Measurements from ENCODE around the gene TSEN2. TPM values are rescaled to one million over a fixed set of nuclear protein-coding genes. Genes with fewer than 3 reads are reported as not detected.

The TSEN2 gene
- total RNA-seq, 3 donors from 2014 or later (not counting 1 experiment from before 2014, with no cell fraction given) = 4.1 to 11.4 (median 5.7) TPM

DNA sequence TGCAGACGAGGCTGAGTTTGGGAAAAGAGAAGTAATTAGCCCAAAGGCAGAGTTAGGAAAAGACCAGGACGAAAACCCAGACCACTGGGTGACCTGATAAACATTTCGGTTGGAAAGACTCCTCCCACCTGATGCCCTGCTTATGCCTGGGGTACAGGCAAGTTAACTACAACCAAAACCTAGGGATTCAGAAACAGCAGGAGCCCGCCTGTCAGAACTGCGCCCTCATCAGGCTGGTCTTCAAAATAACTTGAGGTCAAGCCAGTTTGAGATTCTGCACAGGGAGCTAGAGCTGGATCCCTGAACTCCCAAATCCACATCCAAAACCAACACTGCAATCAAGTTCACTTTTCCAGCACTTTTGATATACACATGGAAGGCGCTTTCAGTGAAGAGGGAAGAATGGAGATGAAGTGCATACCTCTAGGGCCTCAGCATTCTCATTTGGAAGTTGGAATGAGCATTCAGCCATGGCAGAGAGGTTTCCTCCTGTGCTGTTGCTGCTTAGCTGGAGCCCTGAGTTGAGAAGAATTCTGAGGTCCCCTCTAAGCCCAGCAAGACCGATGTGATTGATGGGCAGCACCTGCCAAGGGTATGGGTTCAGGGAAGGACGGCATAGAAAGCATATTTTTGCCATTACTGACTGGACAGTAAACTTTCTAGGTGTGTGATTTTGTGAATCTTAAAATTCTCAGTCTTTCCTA, 11.6 kb downstream of the TSEN2 start:
- Histone ChIP-seq H3K4me1 (ENCODE audit: control insufficient read depth, insufficient read depth, low read length) (no peaks in the 10 kb centered on the region), H3K27ac (ENCODE audit: low read length) (no peak overlapping the region), H3K36me3 (ENCODE audit: control insufficient read depth, insufficient read depth, low read length) (peaks cover 27% of the 10 kb centered on the region), H3K9me3 (ENCODE audit: control insufficient read depth, insufficient read depth, low read length) (no peaks in the 10 kb centered on the region), H3K27me3 (ENCODE audit: control insufficient read depth, insufficient read depth, low read length) (no peaks in the 10 kb centered on the region), H3K4me3 (ENCODE audit: low read length) (no peak overlapping the region)
- ATAC-seq = no peak
- Mint-ChIP-seq H3K27me3 (ENCODE audit: low read depth in 2 of 2) (no peaks in the 10 kb centered on the region), H3K36me3 (no peaks in the 10 kb centered on the region), H3K4me3 (no peak overlapping the region), H3K4me1 (no peaks in the 10 kb centered on the region), H3K27ac (no peak overlapping the region), H3K9me3 (no peaks in the 10 kb centered on the region)
- no peak for DNase-seq
- over 99% methylated on average over 8 of the region's 8 CpGs for WGBS (ENCODE audit: insufficient coverage)
- TF ChIP-seq, protein P1, sequence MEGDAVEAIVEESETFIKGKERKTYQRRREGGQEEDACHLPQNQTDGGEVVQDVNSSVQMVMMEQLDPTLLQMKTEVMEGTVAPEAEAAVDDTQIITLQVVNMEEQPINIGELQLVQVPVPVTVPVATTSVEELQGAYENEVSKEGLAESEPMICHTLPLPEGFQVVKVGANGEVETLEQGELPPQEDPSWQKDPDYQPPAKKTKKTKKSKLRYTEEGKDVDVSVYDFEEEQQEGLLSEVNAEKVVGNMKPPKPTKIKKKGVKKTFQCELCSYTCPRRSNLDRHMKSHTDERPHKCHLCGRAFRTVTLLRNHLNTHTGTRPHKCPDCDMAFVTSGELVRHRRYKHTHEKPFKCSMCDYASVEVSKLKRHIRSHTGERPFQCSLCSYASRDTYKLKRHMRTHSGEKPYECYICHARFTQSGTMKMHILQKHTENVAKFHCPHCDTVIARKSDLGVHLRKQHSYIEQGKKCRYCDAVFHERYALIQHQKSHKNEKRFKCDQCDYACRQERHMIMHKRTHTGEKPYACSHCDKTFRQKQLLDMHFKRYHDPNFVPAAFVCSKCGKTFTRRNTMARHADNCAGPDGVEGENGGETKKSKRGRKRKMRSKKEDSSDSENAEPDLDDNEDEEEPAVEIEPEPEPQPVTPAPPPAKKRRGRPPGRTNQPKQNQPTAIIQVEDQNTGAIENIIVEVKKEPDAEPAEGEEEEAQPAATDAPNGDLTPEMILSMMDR (IDR thresholded peaks at IDR 0.05) = no peak
- intact Hi-C loops (cut with micrococcal nuclease) = no loop called here

- H3K9me3 Mint-ChIP-seq = no peaks in the 10 kb centered on the region
- WGBS (ENCODE audit: insufficient coverage) = no CpG with 5 or more reads among the region's 1 CpG
- H3K4me1 Mint-ChIP-seq = no peaks in the 10 kb centered on the region
- DNase-seq = no peak
- H3K4me3 Mint-ChIP-seq = no peak overlapping the region
- ATAC-seq = no peak
- no peaks in the 10 kb centered on the region for H3K9me3 ChIP-seq (ENCODE audit: control insufficient read depth, insufficient read depth, low read length)
- no peak overlapping the region for H3K27ac ChIP-seq (ENCODE audit: low read length)
- H3K36me3 ChIP-seq (ENCODE audit: control insufficient read depth, insufficient read depth, low read length) = peaks cover 27% of the 10 kb centered on the region
- no peaks in the 10 kb centered on the region for H3K36me3 Mint-ChIP-seq
- H3K27ac Mint-ChIP-seq = no peak overlapping the region
- no peaks in the 10 kb centered on the region for H3K4me1 ChIP-seq (ENCODE audit: control insufficient read depth, insufficient read depth, low read length)
- H3K4me3 ChIP-seq (ENCODE audit: low read length) = no peak overlapping the region
- no peaks in the 10 kb centered on the region for H3K27me3 Mint-ChIP-seq (ENCODE audit: low read depth in 2 of 2)
- no peaks in the 10 kb centered on the region for H3K27me3 ChIP-seq (ENCODE audit: control insufficient read depth, insufficient read depth, low read length)
- TF ChIP-seq, protein P1 (IDR thresholded peaks at IDR 0.05) = no peak
- intact Hi-C loops (cut with micrococcal nuclease) = no loop called here
Observed at GRCh38 chr3:12496453-12496761, 12.1 kb downstream of the TSEN2 start.

- Mint-ChIP-seq H3K4me3 (no peak overlapping the region), H3K4me1 (no peaks in the 10 kb centered on the region), H3K36me3 (peaks cover 7% of the 10 kb centered on the region), H3K27me3 (ENCODE audit: low read depth in 2 of 2) (no peaks in the 10 kb centered on the region), H3K9me3 (no peaks in the 10 kb centered on the region), H3K27ac (no peak overlapping the region)
- H3K27me3 ChIP-seq (ENCODE audit: control insufficient read depth, insufficient read depth, low read length) = no peaks in the 10 kb centered on the region
- intact Hi-C loops (cut with micrococcal nuclease) = no loop called here
- TF ChIP-seq, protein P1 (IDR thresholded peaks at IDR 0.05) = no peak
- no peaks in the 10 kb centered on the region for H3K9me3 ChIP-seq (ENCODE audit: control insufficient read depth, insufficient read depth, low read length)
- H3K27ac ChIP-seq (ENCODE audit: low read length) = no peak overlapping the region
- ATAC-seq (no peak), DNase-seq (no peak)
- 93% methylated on average over 5 of the region's 5 CpGs for WGBS (ENCODE audit: insufficient coverage)
- H3K36me3 ChIP-seq (ENCODE audit: control insufficient read depth, insufficient read depth, low read length) = peaks cover 35% of the 10 kb centered on the region
- no peak overlapping the region for H3K4me3 ChIP-seq (ENCODE audit: low read length)
- H3K4me1 ChIP-seq (ENCODE audit: control insufficient read depth, insufficient read depth, low read length) = no peaks in the 10 kb centered on the region
Observed at GRCh38 chr3:12499474-12499873, 15.2 kb downstream of the TSEN2 start.

Data from natural killer cell (primary cell).